Stomach (tissue), 4 donors: Measurements from ENCODE around the gene DOCK6.

Experiments used
- CTCF ChIP-seq, 7 experiments: fragments of 450-650 bp in 4 of 7; fragments of 200-600 bp in 3 of 7; sonication (generic) in 3 of 7; IDR thresholded peaks; one replicate each; pipeline ENCODE4 v1.5.1; 2016 to 2019; ENCODE audit warnings: antibody characterized with exemption in 7 of 7, control low read depth in 2 of 7, mild to moderate bottlenecking in 1 of 7
- POLR2A ChIP-seq, 4 donors: fragments of 450-650 bp; IDR thresholded peaks; one replicate each; pipeline ENCODE4 v1.6.1; 2016; ENCODE audit warnings: antibody characterized with exemption in 4 of 4, control low read depth in 2 of 4, mild to moderate bottlenecking in 1 of 4, moderate library complexity in 1 of 4
- POLR2AphosphoS5 ChIP-seq, 3 donors: sonication (generic); formaldehyde crosslinking; IDR thresholded peaks; one replicate each; pipeline ENCODE4 v1.6.1; 2016; ENCODE audit warnings: antibody characterized with exemption in 3 of 3

DNA sequence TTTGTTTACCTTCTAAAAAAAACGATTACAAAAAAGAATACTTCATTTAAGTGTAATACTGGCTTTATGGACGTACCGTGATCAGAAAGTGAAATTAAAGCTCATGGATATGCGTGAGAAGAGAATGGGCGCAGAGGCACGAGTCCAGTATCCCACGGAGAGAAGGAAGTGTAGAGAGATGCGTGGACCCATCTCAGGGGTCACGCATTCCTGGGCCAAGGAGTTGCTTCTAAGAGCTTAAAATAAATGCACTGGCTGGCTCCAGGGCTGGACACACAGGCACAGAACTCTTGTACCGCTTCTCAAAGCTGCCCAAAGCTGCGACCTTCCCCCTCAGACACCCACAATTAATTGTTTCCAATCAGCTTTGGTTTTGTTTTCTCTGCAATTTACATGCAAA, 98.0 kb downstream of the DOCK6 start:
- TF ChIP-seq POLR2AphosphoS5 (IDR thresholded peaks at IDR 0.05) (no peak), POLR2A (IDR thresholded peaks at IDR 0.05) (no peak), CTCF (IDR thresholded peaks at IDR 0.05) (no peak)
